ENCODE measurements around the gene BBX.

Gene BBX

GRCh38 chr3:107522510-107523288 lies at the start of gene BBX:
TSS of gene BBX (plus strand) at chr3:107522962. CDS start at chr3:107710461, 187,499 bp downstream.
- peak; percentile 87 for DNase-seq

GRCh38 chr3:107476462-107476861 lies 46.3 kb upstream of the BBX start:
- no peak for DNase-seq

GRCh38 chr3:107487490-107487889 lies 35.3 kb upstream of the BBX start:
- no peak for DNase-seq

DNA sequence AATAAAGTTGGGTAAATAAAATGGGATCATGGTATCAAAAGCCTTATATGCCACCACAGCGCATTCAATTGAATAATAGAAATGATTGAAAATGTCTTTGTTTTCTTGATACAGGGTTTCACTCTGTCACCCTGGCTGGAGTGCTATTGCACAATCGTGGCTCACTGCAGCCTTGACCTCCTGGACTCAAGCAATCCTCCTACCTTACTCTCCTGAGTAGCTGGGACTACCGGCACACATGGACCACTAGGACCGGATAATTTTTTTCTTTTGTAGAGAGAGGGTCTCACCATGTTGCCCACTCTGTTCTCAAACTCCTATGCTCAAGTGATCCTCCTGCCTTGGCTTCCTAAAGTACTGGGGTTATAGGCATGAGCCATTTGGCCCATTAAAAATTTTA lies 33.8 kb upstream of the BBX start:
- DNase-seq: no peak

DNA sequence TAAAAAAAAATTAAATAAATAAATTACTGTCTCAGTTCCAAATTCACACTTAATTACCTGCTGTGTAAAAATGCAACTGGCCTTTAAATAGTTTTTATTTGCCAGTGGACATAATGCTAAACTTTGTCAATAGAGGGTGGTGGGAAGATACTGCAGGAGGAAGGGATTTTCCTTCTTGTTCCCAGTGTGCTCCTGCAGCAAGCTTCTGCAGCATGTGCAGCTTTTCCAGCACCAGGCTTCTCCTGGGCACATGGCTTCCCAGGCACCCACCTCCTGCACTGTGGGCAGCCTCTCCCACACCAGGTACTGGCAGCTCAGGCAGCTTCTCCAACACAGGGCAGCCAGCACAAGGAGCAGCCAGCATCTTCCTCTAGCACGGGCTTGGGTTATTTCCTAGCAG lies 29.6 kb upstream of the BBX start:
- DNase-seq: no peak

DNA sequence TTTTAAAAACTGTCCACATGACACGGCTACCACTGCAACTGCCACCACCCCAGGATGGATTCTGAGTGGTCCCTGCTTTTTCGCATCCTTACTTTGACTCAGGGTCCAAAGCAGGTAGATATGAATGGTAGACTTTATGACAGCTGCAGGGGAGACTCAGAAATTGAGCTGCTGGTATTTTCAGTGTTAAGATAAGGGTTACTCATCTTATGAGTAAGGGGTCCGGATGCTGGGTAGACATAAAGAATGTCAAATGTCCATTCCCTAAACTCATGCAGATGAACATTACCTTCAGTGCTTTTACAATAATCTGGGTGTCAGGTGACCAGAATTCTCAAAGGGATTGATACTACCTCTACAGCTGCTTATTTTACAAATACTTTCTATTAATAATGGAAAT lies 25.9 kb upstream of the BBX start:
- no peak for DNase-seq

DNA sequence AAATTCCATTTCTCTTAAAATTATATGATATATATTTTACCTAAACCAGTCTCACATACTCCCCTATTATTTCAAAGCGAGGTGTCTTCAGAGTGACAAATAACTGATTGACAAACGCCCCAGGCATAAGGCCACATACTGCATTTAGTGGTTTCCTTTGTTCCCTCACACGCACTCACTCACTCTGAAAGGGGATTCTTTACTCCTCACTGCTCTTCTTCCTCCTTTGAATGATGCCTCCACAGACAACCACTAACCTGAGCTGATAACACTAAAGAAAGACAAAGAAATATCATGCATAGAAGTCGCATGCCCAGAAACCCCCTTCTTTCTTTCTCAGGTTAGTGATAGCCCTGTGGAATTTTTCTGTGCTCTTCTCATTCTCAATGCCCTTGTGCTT lies 24.1 kb upstream of the BBX start:
- no peak for DNase-seq

DNA sequence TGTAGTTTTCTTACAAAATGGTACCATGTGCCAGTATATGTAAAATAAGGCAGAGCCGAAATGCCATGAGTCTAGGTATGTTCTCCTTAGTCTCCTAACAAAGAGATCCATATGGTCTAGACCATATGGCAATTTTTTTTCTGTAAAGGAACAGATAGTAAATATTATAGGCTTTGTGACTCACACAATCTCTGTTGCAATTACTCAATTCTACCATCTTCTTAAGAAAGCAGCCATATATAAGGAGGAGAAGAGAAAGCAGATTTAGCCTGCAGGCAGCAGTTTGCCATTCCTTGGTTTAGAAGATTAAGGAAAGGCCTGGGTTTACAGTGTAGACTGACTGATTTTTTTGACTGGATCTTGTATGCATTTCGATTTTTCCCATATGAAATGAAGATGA lies 16.3 kb upstream of the BBX start:
- no peak for DNase-seq

DNA sequence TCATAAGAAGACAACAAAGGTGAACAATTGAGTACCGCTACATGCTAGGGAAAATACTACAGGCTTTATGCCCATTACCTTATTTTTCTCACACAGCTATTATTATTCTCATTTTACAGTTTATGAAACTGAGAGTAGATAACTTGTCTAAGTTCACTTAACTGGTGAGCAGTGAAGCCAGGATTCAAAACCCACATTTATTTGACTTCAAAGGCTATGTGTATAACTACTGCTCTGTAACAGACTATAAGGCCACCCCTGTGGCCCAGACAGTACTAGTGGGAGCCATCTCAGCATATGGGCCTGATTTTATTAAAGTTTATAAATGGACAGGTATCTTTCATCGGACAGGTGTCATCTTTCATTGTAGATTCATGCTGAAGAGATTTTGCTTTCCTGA lies 14.4 kb upstream of the BBX start:
- DNase-seq: no peak

DNA sequence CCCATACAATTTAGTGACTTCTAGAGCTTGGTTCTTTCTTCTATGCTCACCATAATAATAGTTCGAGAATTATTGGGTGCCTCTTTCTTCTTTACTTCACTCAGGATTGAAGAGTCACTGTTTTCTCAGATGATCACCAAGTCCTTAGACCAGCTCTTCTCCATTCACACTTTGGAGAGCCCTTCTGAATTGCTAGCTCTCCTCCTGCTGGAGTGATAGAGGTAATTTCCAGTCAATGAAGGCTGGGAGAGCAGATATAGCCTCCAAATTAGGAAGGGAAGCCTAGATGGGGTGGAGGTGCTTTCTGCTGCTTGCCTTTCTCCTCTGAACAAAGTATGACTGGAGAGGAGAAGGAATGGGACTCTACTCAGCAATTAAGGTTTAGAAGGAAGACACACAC lies 10.7 kb upstream of the BBX start:
- no peak for DNase-seq

DNA sequence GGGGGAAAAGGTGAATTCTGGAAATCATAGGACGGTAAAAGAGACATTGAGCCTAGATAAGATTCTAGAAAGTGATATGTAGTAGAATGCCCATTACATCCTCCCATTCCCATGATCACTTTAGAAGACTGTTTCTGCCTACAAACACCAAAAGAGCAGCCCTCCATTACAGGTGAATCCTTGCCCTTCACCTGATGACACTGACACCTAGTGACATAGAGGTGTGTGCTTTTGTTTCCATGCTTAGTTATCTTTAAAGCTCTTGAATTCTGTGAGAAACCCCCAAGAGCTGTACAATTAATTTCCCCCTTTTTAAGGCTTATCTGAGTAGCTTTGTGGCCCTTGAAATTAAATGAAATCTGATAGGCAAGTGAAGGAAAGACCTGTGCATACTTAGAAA lies 8.3 kb upstream of the BBX start:
- no peak for DNase-seq

- no peak for DNase-seq
Measured at GRCh38 chr3:107516475-107516874, 6.3 kb upstream of the BBX start.

GRCh38 chr3:107520535-107520934 lies 2.2 kb upstream of the BBX start:
- DNase-seq: no peak

- DNase-seq: no peak
Measured at GRCh38 chr3:107521469-107522059, 1.2 kb upstream of the BBX start.

GRCh38 chr3:107523289-107523538 lies 452 bp downstream of the BBX start:
- no peak for DNase-seq

GRCh38 chr3:107523539-107524325 lies 970 bp downstream of the BBX start:
- peak; percentile 28 for DNase-seq

DNA sequence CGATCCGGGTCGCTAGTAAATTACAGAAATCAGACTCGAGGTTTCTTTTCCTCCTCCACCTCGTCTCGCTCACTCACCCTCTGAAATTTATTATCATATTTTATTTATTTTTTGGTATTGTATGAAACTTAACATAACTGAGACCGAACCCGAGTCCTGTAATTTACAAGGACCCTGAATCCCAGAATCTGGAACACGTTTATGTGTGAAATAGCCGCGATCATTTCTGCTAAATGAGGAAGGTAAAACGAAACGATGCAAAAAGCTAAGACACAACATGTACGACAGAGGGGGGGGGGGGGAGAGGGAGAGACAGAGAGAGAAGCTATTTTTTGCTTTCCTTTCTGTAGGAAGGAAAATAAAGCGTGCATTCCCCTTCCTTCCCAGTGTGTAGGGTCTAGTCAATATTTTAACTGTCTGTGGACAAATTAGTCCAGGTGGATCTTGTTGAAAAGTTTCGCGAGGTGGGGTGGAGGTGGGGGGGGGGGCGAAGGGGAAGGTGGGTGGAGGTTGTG lies 1.6 kb downstream of the BBX start:
- DNase-seq: no peak

DNA sequence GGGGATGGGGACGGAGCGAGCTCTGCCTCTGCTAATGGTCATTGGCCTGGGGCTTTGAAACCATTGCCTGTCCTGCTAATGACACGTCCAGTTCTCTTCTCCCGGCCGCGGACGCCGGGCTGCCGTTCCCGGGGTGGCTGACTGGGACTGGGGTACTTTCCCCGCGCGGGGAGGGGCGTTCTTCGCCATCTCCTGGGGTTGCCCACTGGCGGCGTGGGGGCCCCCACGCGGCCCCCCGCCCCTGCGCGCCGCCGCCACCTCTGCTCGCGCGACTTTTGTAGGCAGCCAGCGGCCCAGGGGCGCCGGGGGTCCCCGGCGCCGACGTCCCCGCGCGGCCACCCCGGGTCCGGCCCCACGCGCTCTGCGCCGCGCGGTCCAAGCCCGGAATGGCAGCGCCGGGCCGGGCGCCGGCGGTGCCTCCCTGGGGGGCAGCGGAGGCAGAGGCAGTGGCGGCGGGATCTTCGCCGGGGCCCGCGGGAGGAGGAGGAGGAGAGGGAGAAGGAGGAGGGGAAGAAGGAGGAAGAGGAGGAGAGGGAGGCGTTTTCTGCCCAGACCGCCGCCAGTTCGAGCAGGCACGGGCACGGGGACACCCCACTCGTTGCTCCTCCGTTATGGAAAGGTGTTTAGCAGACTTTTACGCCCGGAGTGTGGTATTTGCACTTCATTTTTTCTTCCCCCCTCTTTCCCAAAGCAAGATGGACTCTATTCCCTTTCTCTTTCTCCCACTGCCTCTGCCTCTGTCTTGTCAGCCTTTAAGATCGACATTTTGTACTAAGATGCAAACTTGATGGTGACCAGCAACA lies 2.3 kb downstream of the BBX start:
- no peak for DNase-seq

GRCh38 chr3:107525644-107526305 lies 3.0 kb downstream of the BBX start:
- DNase-seq: no peak

DNA sequence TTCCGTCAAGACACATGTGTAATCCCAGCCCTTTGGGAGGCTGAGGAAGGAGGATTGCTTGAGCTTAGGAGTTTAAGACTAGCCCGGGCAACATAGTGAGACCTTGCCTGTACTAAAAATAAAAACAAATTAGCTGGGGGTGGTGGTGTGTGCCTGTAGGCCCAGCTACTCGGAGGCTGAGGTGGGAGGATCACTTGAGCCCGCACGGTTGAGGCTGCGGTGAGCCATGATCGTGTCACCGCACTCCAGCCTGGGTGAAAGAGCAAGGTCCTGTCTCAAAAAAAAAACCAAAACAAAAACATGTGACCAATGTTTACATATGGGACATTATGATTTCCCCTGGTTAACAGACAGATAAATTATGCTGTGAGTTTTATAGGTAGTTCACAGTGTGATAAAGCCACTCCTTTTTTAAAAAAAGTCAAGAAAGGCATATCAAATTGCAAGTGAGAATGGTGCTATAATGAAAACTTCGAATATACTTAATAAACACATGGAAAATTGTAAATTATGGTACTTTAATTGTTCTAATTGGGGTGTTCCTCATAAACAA lies 9.2 kb downstream of the BBX start:
- DNase-seq: no peak

DNA sequence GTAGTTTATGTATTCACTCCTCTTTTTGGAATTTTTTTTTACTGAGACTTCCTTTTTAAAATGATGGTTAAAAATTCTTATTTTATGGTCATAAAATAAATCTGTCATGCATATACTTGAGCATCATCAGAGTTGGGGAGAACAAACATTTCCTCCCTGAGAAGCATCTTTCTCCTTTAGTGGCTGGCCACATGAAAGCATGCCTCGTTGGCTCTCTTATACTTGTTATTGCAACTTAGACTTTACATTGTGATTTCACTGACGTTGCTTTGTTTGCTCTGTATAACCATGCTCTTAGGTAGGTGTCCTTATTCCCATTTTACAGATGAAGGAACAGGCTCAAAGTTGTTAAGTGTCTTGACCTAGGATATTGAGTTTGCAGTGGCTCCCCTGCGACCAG lies 18.1 kb downstream of the BBX start:
- no peak for DNase-seq

- no peak for DNase-seq
Measured at GRCh38 chr3:107542665-107543064, 19.9 kb downstream of the BBX start.

All from NCI-H1694 (cell line).